IMR-90 (cell line): Measurements from ENCODE around the gene PNCK. TPM values are rescaled to one million over a fixed set of nuclear protein-coding genes. Genes with fewer than 3 reads are reported as not detected.

ENCODE experiments used
- ATAC-seq: fragments of 200-7000 bp; cut with Tn5 transposase; 2 replicates; pipeline ENCODE4 v1.9.1; 2020; ENCODE audit warnings: low read depth, mild to moderate bottlenecking, moderate library complexity
- BruUV-seq: library from RNA; stranded (reverse); fragments of 400-500 nt; replicated peaks from 2 replicates; lab custom pipeline; 2021; lab: Mats Ljungman, UMichigan
- CTCF ChIA-PET: fragments of 300-600 bp; formaldehyde crosslinking; extraction: SDS; loops from one replicate; lab custom pipeline; 2021; ENCODE audit warnings: antibody characterized with exemption; lab: Yijun Ruan, JAX
- POLR2A ChIA-PET: fragments of 300-600 bp; sonication (Branson Sonifier 250); formaldehyde crosslinking; loops from one replicate; lab custom pipeline; 2022; ENCODE audit warnings: antibody characterized with exemption; ENCODE audit not compliant: unreplicated experiment; lab: Charles Lee
- DNase-seq: peaks from one replicate; pipeline ENCODE4 v3.0.0; 2013
- H2AFZ ChIP-seq: replicated peaks from 2 replicates; pipeline ENCODE3; 2013; ENCODE audit warnings: low read length, mild to moderate bottlenecking; ENCODE audit not compliant: poor library complexity
- H2AK5ac ChIP-seq: 2 replicates; pipeline ENCODE4 v1.6.1; 2013; ENCODE audit warnings: low read depth, low read length, inconsistent platforms
- H2AK9ac ChIP-seq: replicated peaks from 2 replicates; pipeline ENCODE3; 2013; ENCODE audit warnings: mild to moderate bottlenecking, low read depth, low read length, moderate library complexity; ENCODE audit not compliant: poor library complexity
- H2BK120ac ChIP-seq: 2 replicates; pipeline ENCODE4 v1.6.1; 2013; ENCODE audit warnings: low read depth, low read length, inconsistent platforms
- H2BK15ac ChIP-seq: 3 replicates; pipeline ENCODE4 v1.6.1; 2013; ENCODE audit warnings: low read depth, low read length, inconsistent platforms
- H2BK20ac ChIP-seq: 2 replicates; pipeline ENCODE4 v1.6.1; 2013; ENCODE audit warnings: low read depth, mild to moderate bottlenecking, inconsistent platforms, low read length, moderate library complexity
- H2BK5ac ChIP-seq: 2 replicates; pipeline ENCODE4 v1.6.1; 2013; ENCODE audit warnings: mild to moderate bottlenecking, low read depth, low read length, inconsistent platforms; ENCODE audit not compliant: poor library complexity, severe bottlenecking
- H3K14ac ChIP-seq: replicated peaks from 2 replicates; pipeline ENCODE4 v1.6.1; 2013; ENCODE audit warnings: low read depth, low read length, inconsistent platforms
- H3K18ac ChIP-seq: 2 replicates; pipeline ENCODE4 v1.6.1; 2013; ENCODE audit warnings: low read depth, low read length, control low read depth
- H3K23ac ChIP-seq: 2 replicates; pipeline ENCODE4 v1.6.1; 2013; ENCODE audit warnings: low read depth, low read length, inconsistent platforms
- H3K27ac ChIP-seq: 2 replicates; pipeline ENCODE4 v1.5.1; 2013; ENCODE audit warnings: mild to moderate bottlenecking, control low read depth, low read length; ENCODE audit not compliant: insufficient read depth
- H3K27me3 ChIP-seq: 2 replicates; pipeline ENCODE4 v1.6.1; 2013; ENCODE audit warnings: low read length; ENCODE audit not compliant: control insufficient read depth, insufficient read depth
- H3K36me3 ChIP-seq: 2 replicates; pipeline ENCODE4 v1.6.1; 2013; ENCODE audit warnings: low read length, mixed read lengths; ENCODE audit not compliant: control insufficient read depth, insufficient read depth
- H3K4ac ChIP-seq: 2 replicates; pipeline ENCODE4 v1.6.1; 2013; ENCODE audit warnings: low read depth, low read length, inconsistent platforms
- H3K4me1 ChIP-seq: 2 replicates; pipeline ENCODE4 v1.6.1; 2013; ENCODE audit warnings: low read length, mixed read lengths; ENCODE audit not compliant: control insufficient read depth, insufficient read depth
- H3K4me2 ChIP-seq: 2 replicates; pipeline ENCODE4 v1.6.1; 2013; ENCODE audit warnings: low read depth, mild to moderate bottlenecking, control low read depth, low read length, moderate library complexity
- H3K4me3 ChIP-seq: 2 replicates; pipeline ENCODE4 v1.5.1; 2013; ENCODE audit warnings: low read depth, mild to moderate bottlenecking, control low read depth, low read length, moderate library complexity; ENCODE audit not compliant: insufficient read depth
- H3K56ac ChIP-seq: 2 replicates; pipeline ENCODE4 v1.6.1; 2013; ENCODE audit warnings: low read length, inconsistent platforms; ENCODE audit not compliant: insufficient read depth; ENCODE audit errors: extremely low read depth
- H3K79me1 ChIP-seq, 2 experiments: 2 replicates each; pipeline ENCODE4 v1.6.1; 2013; ENCODE audit warnings: low read length in 2 of 2, inconsistent platforms in 1 of 2, low read depth in 1 of 2
- H3K9ac ChIP-seq: 2 replicates; pipeline ENCODE4 v1.6.1; 2013; ENCODE audit warnings: low read depth, low read length, control low read depth
- H3K9me1 ChIP-seq: 2 replicates; pipeline ENCODE4 v1.6.1; 2013; ENCODE audit warnings: low read length, inconsistent platforms; ENCODE audit not compliant: insufficient read depth
- H3K9me3 ChIP-seq: 2 replicates; pipeline ENCODE4 v1.6.1; 2013; ENCODE audit warnings: low read length; ENCODE audit not compliant: control insufficient read depth, insufficient read depth
- H4K20me1 ChIP-seq: 2 replicates; pipeline ENCODE4 v1.6.1; 2013; ENCODE audit warnings: low read length, inconsistent platforms; ENCODE audit not compliant: insufficient read depth
- H4K5ac ChIP-seq: 2 replicates; pipeline ENCODE4 v1.6.1; 2013; ENCODE audit warnings: mild to moderate bottlenecking, low read depth, low read length, control low read depth
- H4K8ac ChIP-seq, 2 experiments: 2 replicates each; pipeline ENCODE4 v1.6.1; 2013; ENCODE audit warnings: low read depth in 2 of 2, low read length in 2 of 2, control low read depth in 1 of 2, inconsistent platforms in 1 of 2
- H4K91ac ChIP-seq: 2 replicates; pipeline ENCODE4 v1.6.1; 2013; ENCODE audit warnings: low read depth, low read length, inconsistent platforms; ENCODE audit not compliant: insufficient read depth
- CHD1 ChIP-seq: IDR thresholded peaks from 2 replicates; pipeline ENCODE4 v1.6.1; 2012; ENCODE audit warnings: low read depth, low read length, improper control_type of control experiment
- ELK1 ChIP-seq: fragments of 150-350 bp; IDR thresholded peaks from 2 replicates; pipeline ENCODE4 v1.6.1; 2016; ENCODE audit warnings: low read depth, mild to moderate bottlenecking, low read length, moderate library complexity, borderline replicate concordance
- MXI1 ChIP-seq: IDR thresholded peaks from 2 replicates; pipeline ENCODE4 v1.6.1; 2012; ENCODE audit warnings: low read depth, mild to moderate bottlenecking, low read length, moderate library complexity, borderline replicate concordance
- NFE2L2 ChIP-seq: fragments of 150-350 bp; IDR thresholded peaks from 2 replicates; pipeline ENCODE4 v1.6.1; 2016; ENCODE audit warnings: low read depth, mild to moderate bottlenecking, low read length
- RFX5 ChIP-seq: IDR thresholded peaks from 2 replicates; pipeline ENCODE4 v1.8.0; 2012; ENCODE audit warnings: low read depth, mild to moderate bottlenecking, low read length, moderate library complexity
- WGBS, 2 experiments: methylation state at CpG; one replicate each; pipeline versions ENCODE4 v1.1.5 to v1.1.7; 2013; ENCODE audit warnings: missing lambda C conversion rate in 2 of 2; ENCODE audit not compliant: insufficient read length in 1 of 2; ENCODE audit errors: extremely low coverage in 2 of 2; 5-methylcytosine and 5-hydroxymethylcytosine counted together
- dilution Hi-C: fragments of 300-500 bp; cut with HindIII; formaldehyde crosslinking; loops from one replicate; pipeline ENCODE4 v1.14.3; 2018; ENCODE audit warnings: low sequenced_read_pairs; ENCODE audit not compliant: unreplicated experiment
- in situ Hi-C: fragments of 300-500 bp; cut with MboI; formaldehyde crosslinking; loops from 3 replicates; pipeline ENCODE4 v1.14.3; 2019; ENCODE audit warnings: low sequenced_read_pairs, inconsistent platforms, mixed read lengths
- intact Hi-C: fragments of 100-400 bp; cut with micrococcal nuclease; formaldehyde crosslinking; loops from 2 replicates; pipeline ENCODE4 v1.10.0; 2022
- polyA plus RNA-seq, 3 experiments: library from polyadenylated mRNA; depleted of rRNA; stranded (reverse); fragments of >200 nt; gene quantifications; 2 replicates each; pipeline ENCODE4 v1.2.3, GENCODE V29; 2012; ENCODE audit warnings: low replicate concordance in 1 of 3
- total RNA-seq: library from RNA; depleted of rRNA; stranded (reverse); fragments of >200 nt; gene quantifications from 2 replicates; pipeline ENCODE4 v1.2.3, GENCODE V29; 2012
- TF ChIP-seq, protein P1 (sequence below): fragments of 150-350 bp; IDR thresholded peaks from 2 replicates; pipeline ENCODE4 v1.6.1; 2017; ENCODE audit warnings: mild to moderate bottlenecking, antibody characterized with exemption, low read length, low read depth

The PNCK gene
- total and polyA plus RNA-seq, 2 of the 4 experiments (the other 2 are of a cell fraction) = 0.18 to 0.22 TPM

GRCh38 chrX:153714256-153714655 is 40.6 kb upstream of the PNCK start:
- Histone ChIP-seq H3K23ac (no peak overlapping the region), H3K4ac (no peak overlapping the region), H3K9me1 (no peaks in the 10 kb centered on the region), H3K18ac (no peak overlapping the region), H3K14ac (no peak overlapping the region), H3K56ac (no peak overlapping the region), H2BK5ac (no peak overlapping the region), H3K4me2 (no peak overlapping the region), H3K27me3 (no peaks in the 10 kb centered on the region), H3K9me3 (no peaks in the 10 kb centered on the region), H3K4me3 (no peak overlapping the region), H2BK15ac (no peak overlapping the region), H2AFZ (no peak overlapping the region), H2BK20ac (no peak overlapping the region), H3K36me3 (peaks cover 43% of the 10 kb centered on the region), H2AK5ac (no peak overlapping the region), H3K4me1 (no peaks in the 10 kb centered on the region; the same call in 1 of the 2 replicates), H3K9ac (no peak overlapping the region), H3K79me1 (0 out of 4 replicates have a peak, but pooled peaks cover 0 to under 1% of the 10 kb centered on the region in 2 experiments), H4K8ac (no peak overlapping the region), H3K27ac (no peak overlapping the region), H4K91ac (no peak overlapping the region), H2BK120ac (no peak overlapping the region), H2AK9ac (no peak overlapping the region), H4K20me1 (no peaks in the 10 kb centered on the region), H4K5ac (no peak overlapping the region)
- TF ChIP-seq NFE2L2 = no peak
- no peak for TF ChIP-seq ELK1
- no peak for TF ChIP-seq CHD1
- TF ChIP-seq, protein P1, sequence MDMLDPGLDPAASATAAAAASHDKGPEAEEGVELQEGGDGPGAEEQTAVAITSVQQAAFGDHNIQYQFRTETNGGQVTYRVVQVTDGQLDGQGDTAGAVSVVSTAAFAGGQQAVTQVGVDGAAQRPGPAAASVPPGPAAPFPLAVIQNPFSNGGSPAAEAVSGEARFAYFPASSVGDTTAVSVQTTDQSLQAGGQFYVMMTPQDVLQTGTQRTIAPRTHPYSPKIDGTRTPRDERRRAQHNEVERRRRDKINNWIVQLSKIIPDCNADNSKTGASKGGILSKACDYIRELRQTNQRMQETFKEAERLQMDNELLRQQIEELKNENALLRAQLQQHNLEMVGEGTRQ = no peak
- TF ChIP-seq MXI1 = no peak
- no peak for TF ChIP-seq RFX5
- peak; percentile 46 for ATAC-seq
- dilution Hi-C loops (no loop called here), intact Hi-C loops (no loop called here), in situ Hi-C loops (no loop called here)
- WGBS, 2 experiments = no CpG with 5 or more reads among the region's 3 CpGs
- BruUV-seq = no TSS peak
- peak; percentile 13 for DNase-seq
- ChIA-PET POLR2A (no interaction called here), CTCF (no interaction called here)
